GM19193 (cell line): ENCODE data around the gene CTF1.

ENCODE experiments used
- POLR2A ChIP-seq: IDR thresholded peaks from 4 replicates; pipeline ENCODE4 v1.6.1; 2011; ENCODE audit not compliant: insufficient read depth, insufficient read length; ENCODE audit errors: extremely low read depth

The CTF1 gene

GRCh38 chr16:30896889-30897733 is 697 bp downstream of the CTF1 start:
- TF ChIP-seq POLR2A, result no peak

GRCh38 chr16:30899794-30900193 is 3.4 kb downstream of the CTF1 start:
- no peak for TF ChIP-seq POLR2A

GRCh38 chr16:30900588-30900987 is 4.2 kb downstream of the CTF1 start:
- TF ChIP-seq POLR2A, result no peak

- TF ChIP-seq POLR2A, result no peak
Observed at GRCh38 chr16:30901201-30902028, 5.0 kb downstream of the CTF1 start.

GRCh38 chr16:30902029-30902972 is 5.9 kb downstream of the CTF1 start:
- peak; percentile 55 for TF ChIP-seq POLR2A

- no peak for TF ChIP-seq POLR2A
Observed at GRCh38 chr16:30903002-30903401, 6.6 kb downstream of the CTF1 start.

GRCh38 chr16:30903596-30903995 is 7.2 kb downstream of the CTF1 start:
- no peak for TF ChIP-seq POLR2A

- no peak for TF ChIP-seq POLR2A
Observed at GRCh38 chr16:30904114-30904780, 7.8 kb downstream of the CTF1 start.

GRCh38 chr16:30907064-30907463 is 10.7 kb downstream of the CTF1 start:
- TF ChIP-seq POLR2A, result no peak

GRCh38 chr16:30910427-30911029 is 14.1 kb downstream of the CTF1 start:
- TF ChIP-seq POLR2A, result no peak

- TF ChIP-seq POLR2A, result no peak
Observed at GRCh38 chr16:30912794-30913412, 16.5 kb downstream of the CTF1 start.

- TF ChIP-seq POLR2A, result no peak
Observed at GRCh38 chr16:30914830-30915229, 18.4 kb downstream of the CTF1 start.

GRCh38 chr16:30918614-30919013 is 22.2 kb downstream of the CTF1 start:
- TF ChIP-seq POLR2A, result no peak
